NT2/D1 (cell line): ENCODE data around the gene OR8A1.

Experiments
- YY1 ChIP-seq: IDR thresholded peaks from 2 replicates; pipeline ENCODE4 v1.6.1; 2011; ENCODE audit not compliant: insufficient read length, insufficient read depth
- ZNF274 ChIP-seq: IDR thresholded peaks from 2 replicates; pipeline ENCODE4 v1.6.1; 2011; ENCODE audit warnings: mild to moderate bottlenecking, low read depth, low read length

- TF ChIP-seq YY1 (no peak), ZNF274 (no peak)
These were observed 32.4 kb downstream of the OR8A1 start for GRCh38 chr11:124602193-124602592.
